Left renal pelvis (tissue), 4 donors: ENCODE results near the gene SPTB. TPM values are rescaled to one million over a fixed set of nuclear protein-coding genes. Genes with fewer than 3 reads are reported as not detected.

Source experiments
- DNase-seq, 4 donors: peaks; one replicate each; pipeline ENCODE4 v3.0.0-alpha.2; 2013; ENCODE audit warnings: low read depth in 4 of 4, low spot score in 3 of 4
- polyA plus RNA-seq, 4 donors: library from polyadenylated mRNA; unstranded; fragments of 120-200 nt; gene quantifications; one replicate each; pipeline ENCODE4 v1.2.1, GENCODE V29; 2013; ENCODE audit not compliant: insufficient read length in 4 of 4

SPTB gene
- polyA plus RNA-seq, 4 donors = 9.6 to 16.8 (median 13.7) TPM

DNA sequence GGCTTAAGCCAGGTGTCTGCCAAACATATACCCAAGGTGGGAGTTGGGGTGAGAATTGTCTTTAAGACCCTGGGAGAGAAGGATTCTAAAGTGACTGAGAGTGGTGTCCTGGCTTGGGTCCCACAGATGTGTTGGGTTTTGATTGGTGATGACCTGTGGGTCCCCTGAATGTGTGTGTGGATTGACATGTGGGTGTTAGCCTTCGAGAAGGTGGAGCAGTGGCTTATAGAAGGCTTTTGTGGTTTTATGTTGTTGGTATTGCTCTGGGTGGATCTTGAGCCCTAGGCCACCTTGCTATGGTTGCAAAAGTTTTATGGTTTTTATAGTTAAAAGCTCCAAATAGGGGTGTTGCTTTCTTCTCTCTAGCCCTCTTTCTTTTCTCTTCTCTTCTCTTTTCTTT is 145.8 kb downstream of the SPTB start:
- DNase-seq = no peak

DNA sequence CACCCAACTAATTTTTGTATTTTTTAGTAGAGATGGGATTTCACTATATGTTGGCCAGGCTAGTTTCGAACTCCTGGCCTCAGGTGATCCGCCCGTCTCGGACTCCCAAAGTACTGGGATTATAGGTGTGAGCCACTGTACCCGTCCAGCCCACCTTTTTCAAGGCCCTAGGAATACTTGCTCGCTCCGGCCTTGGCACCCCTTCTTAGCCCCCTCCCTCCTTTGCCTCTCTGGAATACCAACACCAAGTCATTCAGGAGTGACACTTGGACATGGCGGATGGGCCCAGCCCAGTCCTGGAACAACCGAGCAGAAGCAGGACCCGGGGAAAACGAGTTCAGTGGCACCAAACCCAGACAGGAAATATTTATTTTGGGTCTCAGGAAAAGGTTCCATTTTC is 146.4 kb downstream of the SPTB start:
- no peak for DNase-seq

GRCh38 chr14:64732536-64733120 is 147.1 kb downstream of the SPTB start:
- no peak for DNase-seq

DNA sequence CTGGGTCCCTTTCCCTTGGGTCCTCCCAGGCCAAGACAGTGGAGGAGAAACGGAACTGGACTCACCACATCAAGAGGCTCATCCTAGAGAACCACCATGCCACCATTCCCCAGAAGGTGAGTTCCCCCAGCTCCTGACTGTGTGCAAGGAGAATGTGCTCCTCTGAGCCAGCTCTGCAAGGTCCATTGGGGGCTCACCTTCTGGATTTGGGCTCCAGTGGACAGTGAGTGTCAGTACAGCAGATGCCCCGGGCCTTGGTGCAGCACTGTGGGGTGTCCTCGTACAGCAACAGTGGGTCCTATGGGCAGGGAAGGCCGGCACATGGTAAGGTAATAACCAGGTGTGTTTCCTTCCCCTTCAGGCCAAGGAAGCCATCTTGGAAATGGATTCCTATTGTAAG is 147.6 kb downstream of the SPTB start:
- DNase-seq = no peak

- DNase-seq = no peak
Observed at GRCh38 chr14:64731141-64731581, 148.5 kb downstream of the SPTB start.

DNA sequence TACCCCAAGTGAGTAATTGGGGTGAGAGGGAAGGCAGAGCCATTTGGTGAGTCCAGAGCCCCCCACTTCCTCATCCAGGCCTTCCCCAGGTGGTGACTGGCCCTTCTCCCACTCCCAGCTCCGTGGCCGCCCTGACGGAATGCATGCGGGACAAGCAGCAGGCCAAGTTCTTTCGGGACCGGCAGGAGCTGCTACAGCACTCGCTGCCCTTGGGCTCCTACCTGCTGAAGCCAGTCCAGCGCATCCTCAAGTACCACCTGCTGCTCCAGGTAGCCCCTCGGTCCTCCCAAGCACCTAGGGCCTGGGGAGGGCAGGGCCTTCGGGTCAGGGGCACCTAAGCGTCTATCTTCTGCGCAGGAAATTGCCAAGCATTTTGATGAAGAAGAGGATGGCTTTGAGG is 149.0 kb downstream of the SPTB start:
- no peak for DNase-seq

- no peak for DNase-seq
Observed at GRCh38 chr14:64730061-64730440, 149.7 kb downstream of the SPTB start.

DNA sequence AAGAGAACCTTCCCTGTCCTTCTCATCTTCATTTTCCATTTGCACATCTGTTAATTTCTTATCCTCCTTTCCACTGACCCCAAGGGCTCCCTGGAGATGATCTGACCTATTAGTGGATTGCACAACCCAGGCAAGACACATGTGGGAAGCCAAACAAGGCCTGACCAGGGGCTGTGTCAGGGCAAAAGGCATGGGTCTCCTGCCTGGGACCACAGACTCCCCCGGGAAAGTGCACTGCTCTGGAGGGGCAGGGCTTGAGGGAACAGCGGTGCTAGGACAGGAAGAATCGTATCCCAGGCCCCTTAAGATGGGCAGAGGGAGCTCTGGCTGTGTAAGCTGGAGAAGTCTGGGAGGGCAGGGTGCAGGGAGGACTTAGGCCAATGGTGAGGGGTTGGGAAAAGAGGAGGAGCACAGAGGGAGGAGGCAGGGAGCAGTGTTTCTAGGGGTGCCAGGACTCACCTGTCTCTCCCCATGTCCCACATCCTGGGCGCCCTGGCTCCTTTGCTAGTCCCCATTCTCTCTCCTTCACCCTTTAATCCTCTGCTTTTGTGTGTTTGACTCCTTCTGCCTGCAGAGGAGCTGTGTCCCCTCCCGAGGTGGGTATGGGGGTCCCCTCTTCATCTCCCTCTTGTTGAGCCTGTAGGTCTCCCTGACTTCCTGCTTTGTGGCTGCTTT is 150.2 kb downstream of the SPTB start:
- no peak for DNase-seq

GRCh38 chr14:64728856-64729255 is 150.9 kb downstream of the SPTB start:
- DNase-seq = no peak

GRCh38 chr14:64728106-64728505 is 151.6 kb downstream of the SPTB start:
- DNase-seq = no peak

GRCh38 chr14:64727551-64728071 is 152.1 kb downstream of the SPTB start:
- DNase-seq = no peak

DNA sequence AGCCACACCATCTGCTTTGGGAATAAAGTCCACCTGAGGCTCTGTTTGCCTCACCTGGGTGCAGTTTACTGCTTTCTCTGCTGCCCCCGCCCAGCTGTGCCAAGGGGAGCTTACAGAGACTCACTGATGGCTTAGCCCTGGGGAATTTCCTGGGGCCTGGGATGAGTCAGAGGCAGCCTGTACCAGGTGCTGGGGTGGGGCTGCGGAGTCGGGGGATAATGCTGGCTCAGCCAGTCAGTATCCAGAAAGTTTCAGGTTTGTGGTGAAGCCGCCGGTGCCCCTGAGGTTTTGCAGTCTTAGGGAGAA is 153.2 kb downstream of the SPTB start:
- DNase-seq = no peak

- no peak for DNase-seq
Observed at GRCh38 chr14:64725879-64726584, 153.7 kb downstream of the SPTB start.

- DNase-seq = no peak
Observed at GRCh38 chr14:64725261-64725815, 154.4 kb downstream of the SPTB start.

- no peak for DNase-seq
Observed at GRCh38 chr14:64724578-64724930, 155.2 kb downstream of the SPTB start.

- DNase-seq = no peak
Observed at GRCh38 chr14:64723691-64724577, 155.8 kb downstream of the SPTB start.

DNA sequence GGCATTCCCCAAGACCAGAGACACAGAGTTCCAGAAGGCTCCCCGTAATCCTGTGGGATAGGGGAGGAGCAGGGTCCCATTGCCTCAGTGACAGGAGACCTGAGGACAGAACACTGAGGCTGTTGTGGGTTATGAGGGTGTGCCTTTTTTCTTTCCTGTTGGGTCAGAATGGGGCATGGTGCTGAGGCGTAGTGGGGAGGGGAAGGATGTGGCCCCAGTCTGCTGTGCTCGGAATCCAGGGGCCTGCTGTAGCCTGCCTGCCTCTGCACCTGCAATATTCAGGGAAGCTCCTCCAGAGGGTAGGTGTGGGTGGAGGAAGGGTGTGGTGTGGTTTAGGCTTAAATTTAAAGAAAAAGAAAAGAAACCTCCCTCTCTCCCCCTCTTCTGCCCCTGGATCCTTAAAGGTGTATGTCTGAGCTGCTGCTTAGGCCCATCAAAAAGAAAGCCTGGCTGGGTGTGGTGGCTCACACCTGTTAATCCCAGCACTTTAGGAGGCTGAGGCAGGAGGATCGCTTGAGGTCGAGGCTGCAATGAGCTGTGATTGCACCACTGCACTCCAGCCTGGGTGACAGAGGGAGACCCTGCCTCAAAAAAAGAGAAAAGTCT is 156.8 kb downstream of the SPTB start:
- DNase-seq = no peak

GRCh38 chr14:64721899-64722298 is 157.8 kb downstream of the SPTB start:
- no peak for DNase-seq

GRCh38 chr14:64721391-64721791 is 158.3 kb downstream of the SPTB start:
- DNase-seq = no peak

- DNase-seq = no peak
Observed at GRCh38 chr14:64720131-64720576, 159.6 kb downstream of the SPTB start.
